GM12892 (cell line): ENCODE data around the gene SNRNP70.
"Not testable (repeated sequence)": the region's sequence is repeated elsewhere in the genome, so short reads cannot be mapped to it uniquely, and the experiment has no call there.

Source experiments
- DNase-seq: peaks from one replicate; pipeline ENCODE4 v3.0.0; 2011; ENCODE audit not compliant: insufficient read length
- FAIRE-seq: peaks from 2 replicates; lab custom pipeline; 2011; peaks lifted over from hg19 to GRCh38; lab: Jason Lieb, UNC
- POLR2A ChIP-seq: IDR thresholded peaks from 2 replicates; pipeline ENCODE4 v1.6.1; 2011; ENCODE audit warnings: low read depth, low read length, control low read depth
- POLR2AphosphoS5 ChIP-seq: IDR thresholded peaks from 2 replicates; pipeline ENCODE4 v1.6.1; 2011; ENCODE audit warnings: low read depth, low read length, control low read depth
- TAF1 ChIP-seq: IDR thresholded peaks from 2 replicates; pipeline ENCODE4 v1.6.1; 2011; ENCODE audit warnings: low read depth, mild to moderate bottlenecking, control low read depth, low read length, borderline replicate concordance

SNRNP70 gene

DNA sequence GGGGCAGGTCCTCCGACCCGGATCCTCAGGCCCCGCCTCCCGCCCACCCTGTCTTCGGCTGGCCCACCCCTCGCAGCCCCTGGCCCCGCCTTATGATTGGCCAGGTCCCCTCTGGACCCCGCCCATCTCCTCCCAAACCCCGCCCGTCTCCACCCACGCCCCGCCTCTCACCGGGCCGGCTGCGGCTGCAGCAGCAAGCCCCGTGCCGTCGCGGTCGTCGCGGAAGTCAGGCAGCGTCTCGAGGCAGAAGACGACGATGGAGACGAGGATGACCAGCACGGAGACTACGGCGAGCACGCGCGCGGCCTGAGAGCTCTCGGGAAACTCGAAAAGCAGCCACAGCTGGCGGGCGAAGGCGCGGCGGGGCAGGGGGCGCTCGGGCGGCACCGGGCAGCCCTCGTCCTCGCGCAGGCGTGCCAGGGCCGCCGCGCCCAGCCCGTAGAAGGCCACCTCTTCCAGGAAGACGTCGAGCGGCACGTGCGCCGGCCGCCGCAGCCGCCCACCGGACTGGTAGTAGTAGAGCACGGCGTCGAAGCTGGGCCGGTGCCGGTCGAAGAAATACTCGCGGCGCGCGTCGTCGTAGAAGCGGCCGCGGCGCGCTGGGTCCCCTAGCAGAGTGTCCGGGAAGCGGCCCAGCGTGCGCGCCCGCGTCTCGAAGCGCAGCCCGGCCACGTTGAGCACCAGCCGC is 13.2 kb upstream of the SNRNP70 start:
- FAIRE-seq (no peak), DNase-seq (no peak)
- TF ChIP-seq POLR2AphosphoS5: no peak
- TF ChIP-seq POLR2A: no peak
- no peak for TF ChIP-seq TAF1

- DNase-seq (no peak), FAIRE-seq (no peak)
- TF ChIP-seq POLR2A: no peak
- TF ChIP-seq POLR2AphosphoS5: no peak
- TF ChIP-seq TAF1: no peak
Observed at GRCh38 chr19:49073514-49074378, 11.5 kb upstream of the SNRNP70 start.

GRCh38 chr19:49074869-49075268 is 10.4 kb upstream of the SNRNP70 start:
- FAIRE-seq, DNase-seq: not testable (repeated sequence)

DNA sequence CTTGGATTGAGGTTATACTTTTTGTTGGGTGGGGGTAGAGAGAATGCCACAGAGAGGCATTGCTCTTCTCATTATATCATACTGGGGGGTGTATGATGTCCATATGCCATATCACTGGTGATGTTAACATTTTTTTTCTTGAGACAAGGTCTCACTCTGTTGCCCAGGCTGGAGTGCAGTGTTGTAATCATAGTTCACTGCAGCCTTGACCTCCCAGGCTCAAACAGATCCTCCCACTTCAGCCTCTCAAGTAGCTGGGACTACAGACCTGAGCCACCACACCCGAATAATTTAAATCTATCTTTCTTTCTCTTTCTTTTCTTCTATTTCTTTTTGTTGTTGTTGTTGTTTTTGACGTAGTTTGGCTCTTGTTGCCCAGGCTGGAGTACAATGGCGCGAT is 4.9 kb upstream of the SNRNP70 start:
- no peak for FAIRE-seq
- no peak for DNase-seq
- TF ChIP-seq POLR2AphosphoS5 (no peak), POLR2A (no peak), TAF1 (no peak)

DNA sequence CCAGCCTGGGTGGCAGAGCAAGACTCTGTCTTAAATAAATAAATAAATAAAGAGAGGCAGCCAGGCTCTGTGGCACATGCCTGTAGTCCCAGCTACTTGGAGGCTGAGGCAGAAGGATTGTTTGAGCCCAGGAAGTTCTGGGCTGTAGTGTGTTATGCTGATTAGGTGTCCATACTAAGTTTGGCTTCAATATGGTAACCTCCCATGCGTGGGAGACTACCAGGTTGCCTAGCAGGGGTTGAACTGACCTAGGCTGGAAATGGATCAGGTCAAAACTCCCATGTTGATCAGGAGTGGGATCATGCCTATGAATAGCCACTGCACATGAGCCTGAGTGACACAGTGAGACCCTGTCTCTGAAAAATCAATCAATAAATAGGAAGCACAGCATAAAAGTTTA is 4.0 kb upstream of the SNRNP70 start:
- no peak for DNase-seq
- TF ChIP-seq TAF1 (no peak), POLR2AphosphoS5 (no peak), POLR2A (no peak)
- no peak for FAIRE-seq

- FAIRE-seq: no peak
Observed at GRCh38 chr19:49084206-49085019, 838 bp upstream of the SNRNP70 start.

GRCh38 chr19:49085868-49086232 is 599 bp downstream of the SNRNP70 start:
- no peak for TF ChIP-seq POLR2A
- no peak for TF ChIP-seq TAF1
- TF ChIP-seq POLR2AphosphoS5: no peak
- no peak for FAIRE-seq
- DNase-seq: no peak

More at GRCh38 chr19:49084206-49085019, 838 bp upstream of the SNRNP70 start:
- TF ChIP-seq TAF1: no peak
- TF ChIP-seq POLR2A: no peak
- no peak for TF ChIP-seq POLR2AphosphoS5
- no peak for DNase-seq

DNA sequence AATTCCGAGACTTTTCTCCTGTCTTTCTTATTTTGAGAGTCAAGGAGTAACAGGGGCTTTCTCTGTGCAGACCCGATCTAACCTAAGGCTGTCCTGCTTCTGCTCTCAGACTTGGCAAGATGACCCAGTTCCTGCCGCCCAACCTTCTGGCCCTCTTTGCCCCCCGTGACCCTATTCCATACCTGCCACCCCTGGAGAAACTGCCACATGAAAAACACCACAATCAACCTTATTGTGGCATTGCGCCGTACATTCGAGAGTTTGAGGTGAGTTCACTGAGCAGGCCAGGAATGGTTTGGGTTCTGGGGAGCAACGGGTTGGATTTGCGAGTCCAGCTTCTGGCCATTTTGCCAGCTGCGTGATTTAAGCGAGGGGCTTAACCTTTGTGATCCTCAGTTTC is 1.0 kb downstream of the SNRNP70 start:
- no peak for FAIRE-seq
- TF ChIP-seq POLR2A: no peak
- no peak for TF ChIP-seq TAF1
- TF ChIP-seq POLR2AphosphoS5: no peak
- no peak for DNase-seq

DNA sequence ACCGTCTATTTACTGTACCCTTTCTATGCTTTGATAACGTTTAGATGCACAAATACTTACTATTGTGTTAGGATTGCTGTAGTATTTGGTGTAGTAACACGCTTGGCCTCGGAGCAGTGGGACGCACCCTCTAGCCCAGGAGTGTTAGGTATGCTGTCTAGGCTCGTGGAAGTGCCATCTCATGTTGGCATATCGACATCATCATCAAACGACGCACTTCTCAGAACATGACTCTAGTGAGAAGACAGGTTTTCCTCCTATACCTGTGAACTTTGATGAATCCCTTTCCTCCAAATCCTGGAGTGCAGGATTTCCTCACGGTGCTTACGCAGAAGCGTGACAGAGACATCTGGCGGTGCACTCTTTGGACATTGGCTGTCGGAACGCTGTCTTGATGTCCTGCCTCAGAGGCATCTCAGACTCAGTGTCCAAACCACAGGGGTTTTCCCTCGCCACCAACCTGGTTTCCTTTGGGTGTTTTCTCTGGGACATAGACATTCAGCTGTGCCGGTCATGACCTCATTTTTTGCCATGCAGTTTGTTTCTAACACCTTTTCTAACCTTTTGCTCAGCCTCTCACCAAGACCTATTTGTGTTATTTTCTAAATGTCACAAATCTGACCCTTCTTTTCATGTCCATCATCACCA is 6.3 kb downstream of the SNRNP70 start:
- FAIRE-seq: no peak
- 0 out of 2 replicates have a peak, but pooled peaks have one; percentile 8 for TF ChIP-seq POLR2AphosphoS5
- no peak for TF ChIP-seq POLR2A
- no peak for TF ChIP-seq TAF1
- no peak for DNase-seq

- no peak for FAIRE-seq
Observed at GRCh38 chr19:49092686-49093085, 7.4 kb downstream of the SNRNP70 start.

More at GRCh38 chr19:49092686-49093085, 7.4 kb downstream of the SNRNP70 start:
- TF ChIP-seq POLR2AphosphoS5: no peak
- TF ChIP-seq POLR2A: no peak
- TF ChIP-seq TAF1: no peak
- DNase-seq: no peak
